HG02884 (cell line): ENCODE data around the gene SDCCAG8.

ENCODE experiments used
- ATAC-seq: cut with Tn5 transposase; IDR thresholded peaks from one replicate; pipeline ENCODE4 v1.9.1; 2021; ENCODE audit warnings: mild to moderate bottlenecking, moderate library complexity; ENCODE audit not compliant: unreplicated experiment

Gene SDCCAG8

DNA sequence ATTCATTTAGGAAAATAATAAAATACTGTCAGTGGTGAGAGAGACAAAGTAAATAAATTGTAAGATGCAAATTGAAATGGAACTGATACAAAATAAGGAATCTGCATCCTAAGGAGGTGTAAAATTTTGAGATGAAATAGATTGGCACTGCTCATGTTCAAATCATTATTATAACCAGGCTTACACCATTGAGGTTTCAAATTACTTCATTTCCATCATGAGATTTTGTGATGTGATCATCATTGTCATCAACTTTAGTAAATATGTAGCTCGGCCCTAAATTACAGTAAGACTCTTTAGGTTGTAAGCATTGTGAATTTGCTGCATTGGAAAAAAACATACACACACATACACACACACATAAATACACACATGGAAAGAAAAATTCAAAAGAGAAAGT is 123.4 kb downstream of the SDCCAG8 start:
- ATAC-seq, result no peak

DNA sequence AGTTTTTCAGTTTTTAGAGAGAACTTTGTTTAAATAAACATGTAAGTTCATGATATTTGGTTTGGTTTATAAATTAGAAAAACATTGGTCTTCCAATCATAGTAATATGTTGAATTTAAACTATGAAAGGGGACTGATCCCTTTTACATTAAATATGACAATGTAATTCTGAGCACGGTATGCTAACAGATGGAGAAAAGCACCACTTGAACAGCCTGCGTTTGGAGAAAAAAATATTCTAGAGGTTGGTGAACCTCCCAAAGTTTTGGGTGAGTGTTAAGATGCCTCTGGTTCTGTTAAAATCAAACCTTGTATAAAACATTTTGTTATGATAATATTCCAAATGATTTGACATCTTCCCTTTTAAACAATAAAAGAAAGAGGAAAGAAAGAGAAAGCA is 123.9 kb downstream of the SDCCAG8 start:
- no peak for ATAC-seq

- ATAC-seq, result no peak
Measured at GRCh38 chr1:243388276-243388675, 132.4 kb downstream of the SDCCAG8 start.

- ATAC-seq, result no peak
Measured at GRCh38 chr1:243390162-243390791, 134.4 kb downstream of the SDCCAG8 start.

DNA sequence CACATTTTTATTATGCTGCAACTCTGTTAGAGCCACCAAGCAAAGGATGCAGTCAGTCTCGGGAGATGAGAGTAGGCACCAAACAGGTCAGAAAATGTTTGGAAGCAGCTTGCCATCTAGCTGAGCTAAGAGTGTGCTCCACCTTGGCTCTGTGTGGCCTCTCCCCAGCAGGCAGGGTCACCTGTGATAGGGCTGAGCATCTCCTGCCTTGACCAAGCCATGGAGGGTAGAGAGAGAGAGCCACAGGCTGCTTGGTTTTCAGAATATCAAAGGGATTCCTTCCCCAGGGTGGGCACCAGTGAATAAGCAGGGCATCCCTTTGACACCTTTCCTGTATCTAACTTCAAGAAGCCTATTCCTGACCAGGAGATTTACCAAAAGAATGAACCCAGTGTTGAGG is 135.5 kb downstream of the SDCCAG8 start:
- no peak for ATAC-seq

DNA sequence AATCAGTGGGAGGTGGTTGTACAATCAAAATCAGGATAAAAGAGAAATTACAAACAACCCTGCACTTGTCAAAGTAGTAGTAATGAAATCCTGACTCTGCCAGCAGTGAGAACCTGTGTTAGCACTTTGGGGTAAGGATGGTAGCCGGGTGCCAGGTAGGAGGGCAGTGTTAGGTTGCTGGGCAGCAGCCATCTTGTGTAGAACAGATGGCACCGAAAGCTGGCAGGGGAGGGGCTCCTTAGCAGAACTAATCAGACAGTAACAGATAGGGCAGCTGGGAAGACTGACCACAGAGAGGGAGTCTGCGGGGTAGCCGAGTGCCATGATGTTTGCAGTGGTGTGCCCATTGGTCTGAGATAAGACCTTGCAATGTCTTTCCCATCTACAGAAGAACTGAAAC is 137.3 kb downstream of the SDCCAG8 start:
- ATAC-seq, result no peak

DNA sequence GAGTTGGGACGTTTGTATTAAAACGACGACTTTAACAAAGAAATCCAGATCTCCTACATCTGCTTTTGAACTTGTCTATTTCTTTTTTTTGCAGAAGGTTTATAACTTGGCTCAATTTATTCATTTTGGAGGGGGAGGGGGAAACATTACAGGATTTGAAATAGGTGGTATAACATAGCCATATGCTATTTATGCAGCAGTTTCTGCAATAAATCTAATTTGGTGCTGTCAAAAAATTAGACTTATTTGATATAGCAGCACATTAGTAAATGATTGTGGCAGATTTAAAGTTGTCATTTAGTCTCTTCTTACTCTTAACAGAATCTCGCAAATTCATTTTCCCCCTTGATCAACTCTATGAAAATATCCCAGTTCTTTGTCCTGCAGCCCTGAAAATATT is 138.2 kb downstream of the SDCCAG8 start:
- ATAC-seq, result no peak

- ATAC-seq, result no peak
Measured at GRCh38 chr1:243394601-243395464, 139.0 kb downstream of the SDCCAG8 start.

DNA sequence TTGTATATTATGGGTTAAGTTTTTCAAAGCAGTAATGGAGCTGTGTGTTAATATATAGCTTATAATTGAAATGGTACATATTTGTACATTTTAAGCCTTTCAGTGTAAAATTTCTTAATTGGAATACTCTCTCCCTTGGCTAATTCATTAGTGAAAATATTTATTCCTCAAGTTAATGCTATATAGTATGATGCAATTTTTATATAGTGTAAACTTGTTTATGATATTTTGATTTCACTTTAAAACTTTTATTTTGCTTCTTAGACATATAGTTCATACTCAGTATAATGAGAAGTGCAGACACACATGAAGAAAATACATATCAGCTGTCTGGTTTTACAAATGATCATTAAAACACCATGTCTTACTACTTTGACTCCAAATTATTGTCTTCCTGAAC is 140.6 kb downstream of the SDCCAG8 start:
- no peak for ATAC-seq

DNA sequence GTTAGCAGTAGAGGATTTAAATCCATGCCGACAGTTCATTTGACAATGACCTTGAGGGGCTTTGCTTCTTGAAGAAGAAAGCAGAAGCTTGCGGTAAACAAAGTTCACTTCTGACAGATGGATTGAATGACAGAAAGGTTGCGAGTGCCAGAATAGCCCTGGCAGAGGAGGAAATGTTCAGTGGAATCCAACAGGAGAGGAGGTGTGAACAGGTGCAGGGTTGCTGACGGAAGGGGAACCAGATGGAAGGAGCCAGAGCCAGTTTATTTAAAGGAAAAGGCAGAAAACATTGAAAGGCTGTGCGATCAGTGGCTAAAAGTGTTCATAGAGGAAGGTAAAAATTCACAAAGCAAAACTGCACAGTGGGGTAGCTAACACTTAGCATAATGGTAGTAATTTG is 141.0 kb downstream of the SDCCAG8 start:
- no peak for ATAC-seq

DNA sequence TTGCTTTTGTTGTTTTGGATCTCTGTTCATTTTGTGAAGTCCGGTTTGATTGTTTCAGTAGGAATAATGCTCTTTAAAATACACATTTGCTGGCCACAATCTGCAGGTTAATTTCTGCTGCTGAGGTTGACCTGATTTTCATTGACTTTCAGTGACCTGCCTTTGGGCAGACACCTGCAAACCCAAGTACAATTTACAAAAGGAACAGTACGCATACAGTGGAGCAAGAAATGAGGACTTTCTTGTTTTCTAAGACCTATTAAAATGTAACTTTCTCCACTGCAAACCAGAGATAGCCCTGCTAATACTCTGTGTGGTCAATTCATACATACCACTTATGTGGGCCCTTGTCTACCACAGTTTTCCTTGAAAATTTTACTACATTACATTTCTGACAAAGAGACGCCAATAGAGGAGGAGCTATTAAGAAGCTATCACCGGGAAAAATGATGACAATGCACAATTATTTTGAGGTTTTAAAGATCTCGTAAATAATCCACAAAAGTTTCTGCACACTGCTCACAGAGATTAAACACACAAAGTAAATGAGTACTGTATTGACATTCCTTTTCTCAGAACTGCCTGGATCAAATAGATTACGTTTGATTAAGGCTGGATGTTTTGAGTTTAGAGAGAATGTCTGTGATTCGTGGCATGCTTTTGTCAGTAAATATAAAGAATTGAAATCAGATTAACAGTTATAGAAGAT is 141.9 kb downstream of the SDCCAG8 start:
- no peak for ATAC-seq

DNA sequence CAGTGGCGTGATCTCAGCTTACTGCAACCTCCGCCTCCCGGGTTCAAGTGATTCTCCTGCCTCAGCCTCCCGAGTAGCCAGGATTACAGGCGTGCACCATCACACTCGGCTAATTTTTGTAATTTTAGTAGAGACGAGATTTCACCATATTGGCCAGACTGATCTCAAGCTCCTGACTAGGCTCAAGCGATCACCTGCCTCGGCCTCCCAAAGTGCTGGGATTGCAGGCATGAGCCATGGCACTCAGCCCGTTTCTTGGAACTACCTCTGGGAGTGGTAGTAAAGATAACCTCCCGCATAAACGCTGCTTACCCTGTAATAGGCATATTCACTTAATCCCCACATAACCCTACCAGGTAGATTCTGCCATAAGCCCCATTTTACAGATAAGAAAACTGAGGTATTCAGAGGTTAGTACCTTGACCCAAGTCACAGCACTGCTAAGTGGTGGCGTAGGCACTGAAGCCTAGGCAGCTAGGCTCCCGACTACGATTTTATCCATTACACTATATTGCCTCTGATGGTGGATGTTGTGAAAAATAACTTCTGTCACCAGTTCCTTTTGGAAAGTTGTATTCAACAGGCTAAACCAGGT is 143.8 kb downstream of the SDCCAG8 start:
- ATAC-seq, result no peak

- ATAC-seq, result no peak
Measured at GRCh38 chr1:243402868-243403267, 147.0 kb downstream of the SDCCAG8 start.

- ATAC-seq, result no peak
Measured at GRCh38 chr1:243406424-243406823, 150.6 kb downstream of the SDCCAG8 start.

DNA sequence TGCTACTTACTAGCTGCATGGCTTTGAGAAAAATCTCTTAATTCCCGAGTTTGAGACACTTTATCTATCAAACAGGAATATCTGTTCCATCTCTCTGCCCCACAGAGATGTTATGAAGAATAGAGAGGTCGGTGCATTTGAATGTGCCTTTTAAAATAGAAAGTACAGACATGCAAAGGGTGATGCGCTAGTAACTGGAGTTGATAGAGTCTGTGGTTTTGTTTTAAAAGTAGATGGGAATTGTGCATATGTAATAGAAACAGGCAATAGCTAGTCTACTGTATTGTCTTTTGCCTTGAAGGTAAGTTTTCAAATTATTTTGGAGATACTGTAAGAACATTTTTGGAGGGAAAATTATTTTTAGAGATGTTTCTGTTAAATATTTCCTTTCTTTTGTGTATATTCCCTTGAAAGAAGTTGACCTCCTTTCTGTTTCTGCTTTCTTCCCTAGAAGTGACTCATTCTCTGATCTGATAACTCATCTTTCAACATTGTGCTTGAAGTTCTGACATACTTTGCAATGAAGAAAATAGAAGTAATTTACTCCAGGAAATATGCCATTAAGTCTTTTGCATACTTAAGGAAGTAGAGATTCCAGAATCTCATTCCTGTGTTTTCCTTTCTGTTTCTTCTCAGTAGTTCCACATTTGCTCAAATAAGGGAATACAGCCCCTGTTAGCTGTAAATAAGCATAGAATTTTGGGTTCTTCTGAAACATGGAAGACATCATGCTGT is 151.6 kb downstream of the SDCCAG8 start:
- no peak for ATAC-seq

- ATAC-seq, result no peak
Measured at GRCh38 chr1:243408479-243408878, 152.6 kb downstream of the SDCCAG8 start.

- no peak for ATAC-seq
Measured at GRCh38 chr1:243409284-243409683, 153.4 kb downstream of the SDCCAG8 start.

DNA sequence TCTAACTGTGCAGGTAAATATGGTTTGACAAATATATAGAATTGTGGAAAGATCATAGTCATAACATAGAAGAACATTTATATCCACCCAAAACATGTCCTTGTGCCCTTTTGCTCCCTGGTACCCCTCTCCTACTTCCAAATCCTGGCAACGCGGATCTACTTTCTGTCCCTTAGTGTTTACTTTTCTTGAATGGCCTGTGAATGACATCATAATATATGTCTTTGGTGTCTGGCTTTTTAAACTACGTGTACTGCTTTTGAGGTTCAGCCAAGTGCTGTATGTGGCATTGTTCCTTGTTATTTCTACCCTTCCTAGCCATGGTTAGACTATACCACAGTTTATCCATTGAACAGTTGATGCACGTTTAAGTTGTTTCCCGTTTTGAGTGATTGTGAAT is 155.6 kb downstream of the SDCCAG8 start:
- no peak for ATAC-seq

GRCh38 chr1:243413431-243414151 is 157.8 kb downstream of the SDCCAG8 start:
- no peak for ATAC-seq

DNA sequence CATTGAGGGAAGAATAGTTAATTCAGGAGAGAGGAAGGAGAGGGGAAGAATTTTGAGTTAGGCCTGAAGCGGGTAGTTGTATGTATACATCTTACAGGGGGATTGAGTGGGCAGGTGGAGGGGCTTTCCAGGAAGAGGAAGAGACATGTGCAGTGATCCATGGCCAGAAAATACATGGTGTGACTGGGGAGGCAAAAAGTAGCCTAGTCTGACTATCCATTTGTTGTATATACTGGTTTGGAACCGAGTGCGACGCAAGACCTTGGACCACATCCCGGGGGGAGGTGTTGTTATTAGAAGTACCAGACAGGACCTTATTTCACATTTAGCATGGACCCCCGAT is 158.3 kb downstream of the SDCCAG8 start:
- no peak for ATAC-seq
